Hepatocyte (in vitro differentiated cells): ENCODE results near the gene TIAM1.

ENCODE experiments used
- EZH2phosphoT487 ChIP-seq: fragments of 200-600 bp; sonication (generic); IDR thresholded peaks from one replicate; pipeline ENCODE4 v1.6.1; 2018; ENCODE audit warnings: antibody characterized with exemption, mild to moderate bottlenecking, low read depth, moderate library complexity; ENCODE audit not compliant: unreplicated experiment, severe bottlenecking
- TF ChIP-seq, protein P1 (sequence below): fragments of 200-600 bp; sonication (generic); IDR thresholded peaks from 2 replicates; pipeline ENCODE4 v1.5.1; 2016; ENCODE audit warnings: antibody characterized with exemption, mild to moderate bottlenecking; ENCODE audit not compliant: poor library complexity

GRCh38 chr21:31281561-31281960, 62.5 kb downstream of the TIAM1 start:
- TF ChIP-seq, protein P1, sequence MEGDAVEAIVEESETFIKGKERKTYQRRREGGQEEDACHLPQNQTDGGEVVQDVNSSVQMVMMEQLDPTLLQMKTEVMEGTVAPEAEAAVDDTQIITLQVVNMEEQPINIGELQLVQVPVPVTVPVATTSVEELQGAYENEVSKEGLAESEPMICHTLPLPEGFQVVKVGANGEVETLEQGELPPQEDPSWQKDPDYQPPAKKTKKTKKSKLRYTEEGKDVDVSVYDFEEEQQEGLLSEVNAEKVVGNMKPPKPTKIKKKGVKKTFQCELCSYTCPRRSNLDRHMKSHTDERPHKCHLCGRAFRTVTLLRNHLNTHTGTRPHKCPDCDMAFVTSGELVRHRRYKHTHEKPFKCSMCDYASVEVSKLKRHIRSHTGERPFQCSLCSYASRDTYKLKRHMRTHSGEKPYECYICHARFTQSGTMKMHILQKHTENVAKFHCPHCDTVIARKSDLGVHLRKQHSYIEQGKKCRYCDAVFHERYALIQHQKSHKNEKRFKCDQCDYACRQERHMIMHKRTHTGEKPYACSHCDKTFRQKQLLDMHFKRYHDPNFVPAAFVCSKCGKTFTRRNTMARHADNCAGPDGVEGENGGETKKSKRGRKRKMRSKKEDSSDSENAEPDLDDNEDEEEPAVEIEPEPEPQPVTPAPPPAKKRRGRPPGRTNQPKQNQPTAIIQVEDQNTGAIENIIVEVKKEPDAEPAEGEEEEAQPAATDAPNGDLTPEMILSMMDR: no peak
- TF ChIP-seq EZH2phosphoT487: no peak
